Subcutaneous preadipocyte (primary cell): ENCODE data around the gene CRYAA. TPM values are rescaled to one million over a fixed set of nuclear protein-coding genes. Genes with fewer than 3 reads are reported as not detected.

ENCODE experiments used
- total RNA-seq: library from RNA; depleted of rRNA; stranded (reverse); fragments of >200 nt; gene quantifications from 2 replicates; pipeline ENCODE4 v1.2.3, GENCODE V29; 2012

CRYAA gene
- not detected in 2 replicates for total RNA-seq

GRCh38 chr21:43168708-43169107, at the start of gene CRYAA:
Gene CRYAA, plus strand, starts transcription at chr21:43169008. Its CDS starts 92 bp downstream, at chr21:43169100.

Other genes with a start within 250 kb of the CRYAA start
- not detected in 2 replicates for gene ERVH48-1, start 243.4 kb upstream of the CRYAA start, total RNA-seq
- gene PKNOX1, start 194.4 kb upstream of the CRYAA start, total RNA-seq = 12.9 and 18.0 TPM in 2 replicates
- gene CBS, start 93.2 kb upstream of the CRYAA start, total RNA-seq = 27.9 and 31.9 TPM in 2 replicates
- 20.9 and 33.0 TPM in 2 replicates for gene U2AF1, start 61.4 kb upstream of the CRYAA start, total RNA-seq